ENCODE data around the gene SLC1A2.

DNA sequence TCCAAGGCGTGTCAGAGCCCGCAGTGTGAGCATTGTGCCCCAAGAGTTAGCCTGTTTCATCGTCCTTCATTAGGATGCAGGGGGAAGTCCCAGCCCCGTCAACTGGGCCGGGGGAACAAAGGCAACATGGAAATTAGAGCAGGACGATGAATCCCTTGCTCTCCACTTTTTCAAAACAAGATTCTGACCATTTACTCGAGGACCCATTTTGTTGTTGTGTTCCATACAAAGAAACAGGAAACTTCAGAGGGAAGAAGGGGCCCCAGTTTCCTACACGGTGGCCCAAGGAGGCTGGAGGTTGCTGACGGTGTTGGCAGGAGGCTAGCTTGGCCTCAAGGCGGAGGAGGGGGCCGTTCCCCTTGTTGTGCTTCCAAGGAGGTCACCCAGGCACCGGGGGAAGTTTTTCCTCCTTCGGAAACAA is 44.0 kb upstream of the SLC1A2 start:
- no peak for TF ChIP-seq CTCF (IDR thresholded peaks at IDR 0.05)
- no peak for TF ChIP-seq EZH2 (IDR thresholded peaks at IDR 0.05)
- TF ChIP-seq EZH2phosphoT487 (IDR thresholded peaks at IDR 0.05), result no peak

Data from neural progenitor cell (in vitro differentiated cells).